SK-N-SH treated with all-trans-retinoic acid at 6 μM for 48 hours (cell line): ENCODE data around the gene AXIN1.
"Not testable (repeated sequence)": the region's sequence is repeated elsewhere in the genome, so short reads cannot be mapped to it uniquely, and the experiment has no call there.

Source experiments
- ATAC-seq: fragments of 200-7000 bp; cut with Tn5 transposase; 3 replicates; pipeline ENCODE4 v1.9.1; 2020; ENCODE audit warnings: mild to moderate bottlenecking, moderate library complexity
- ARNTL ChIP-seq: fragments of 450-650 bp; formaldehyde crosslinking; IDR thresholded peaks from 2 replicates; pipeline ENCODE4 v1.5.0; 2020; ENCODE audit warnings: low read depth, mild to moderate bottlenecking, moderate library complexity, borderline replicate concordance
- BACH2 ChIP-seq: fragments of 250-450 bp; sonication (Bioruptor Pico); IDR thresholded peaks from 2 replicates; pipeline ENCODE4 v1.9.0; 2021; ENCODE audit warnings: mild to moderate bottlenecking, borderline replicate concordance
- CREB5 ChIP-seq: fragments of 250-450 bp; sonication (Bioruptor Pico); IDR thresholded peaks from 2 replicates; pipeline ENCODE4 v1.5.1; 2020; ENCODE audit warnings: low read depth, mild to moderate bottlenecking, moderate library complexity
- CSDC2 ChIP-seq: fragments of 250-450 bp; sonication (Bioruptor Pico); IDR thresholded peaks from 2 replicates; pipeline ENCODE4 v1.5.0; 2020; ENCODE audit warnings: mild to moderate bottlenecking, moderate library complexity
- CSRNP3 ChIP-seq: fragments of 250-450 bp; sonication (Bioruptor Pico); IDR thresholded peaks from 2 replicates; pipeline ENCODE4 v1.5.1; 2021; ENCODE audit warnings: mild to moderate bottlenecking, moderate library complexity
- ESRRG ChIP-seq: fragments of 250-450 bp; sonication (Bioruptor Pico); IDR thresholded peaks from 2 replicates; pipeline ENCODE4 v1.6.1; 2021; ENCODE audit warnings: mild to moderate bottlenecking
- GLIS3 ChIP-seq: fragments of 250-450 bp; sonication (Bioruptor Pico); IDR thresholded peaks from 2 replicates; pipeline ENCODE4 v1.5.0; 2020; ENCODE audit warnings: mild to moderate bottlenecking, moderate library complexity
- ISL1 ChIP-seq: fragments of 250-450 bp; sonication (Bioruptor Pico); IDR thresholded peaks from 2 replicates; pipeline ENCODE4 v2.1.2; 2022; ENCODE audit warnings: mild to moderate bottlenecking, moderate library complexity
- OSR1 ChIP-seq: fragments of 250-450 bp; sonication (Bioruptor Pico); IDR thresholded peaks from 2 replicates; pipeline ENCODE4 v1.8.0; 2022; ENCODE audit warnings: moderate library complexity, mild to moderate bottlenecking, inconsistent platforms
- POU6F1 ChIP-seq: fragments of 250-450 bp; sonication (Bioruptor Pico); IDR thresholded peaks from 2 replicates; pipeline ENCODE4 v1.8.0; 2021; ENCODE audit warnings: low read depth, mild to moderate bottlenecking, moderate library complexity, borderline replicate concordance
- PPARA ChIP-seq: fragments of 250-450 bp; sonication (Bioruptor Pico); IDR thresholded peaks from 2 replicates; pipeline ENCODE4 v1.5.0; 2020; ENCODE audit warnings: mild to moderate bottlenecking, borderline replicate concordance
- RARB ChIP-seq: fragments of 250-450 bp; sonication (Bioruptor Pico); IDR thresholded peaks from 2 replicates; pipeline ENCODE4 v1.8.0; 2021; ENCODE audit warnings: mild to moderate bottlenecking, moderate library complexity
- SNAI2 ChIP-seq: fragments of 250-450 bp; sonication (Bioruptor Pico); IDR thresholded peaks from 2 replicates; pipeline ENCODE4 v1.5.0; 2020; ENCODE audit warnings: mild to moderate bottlenecking, moderate library complexity
- TCF4 ChIP-seq: fragments of 250-450 bp; sonication (Bioruptor Pico); IDR thresholded peaks from 2 replicates; pipeline ENCODE4 v1.8.0; 2021; ENCODE audit warnings: mild to moderate bottlenecking, moderate library complexity, borderline replicate concordance
- TOX ChIP-seq: fragments of 250-450 bp; sonication (Bioruptor Pico); IDR thresholded peaks from 2 replicates; pipeline ENCODE4 v1.8.0; 2021; ENCODE audit warnings: mild to moderate bottlenecking, moderate library complexity, borderline replicate concordance
- TSHZ2 ChIP-seq: fragments of 250-450 bp; sonication (Bioruptor Pico); IDR thresholded peaks from 2 replicates; pipeline ENCODE4 v1.5.0; 2020; ENCODE audit warnings: mild to moderate bottlenecking, moderate library complexity
- ZC3H10 ChIP-seq: fragments of 250-450 bp; sonication (Bioruptor Pico); IDR thresholded peaks from 2 replicates; pipeline ENCODE4 v1.5.1; 2021; ENCODE audit warnings: mild to moderate bottlenecking, moderate library complexity
- ZFP3 ChIP-seq: fragments of 250-450 bp; sonication (Bioruptor Pico); IDR thresholded peaks from 2 replicates; pipeline ENCODE4 v1.5.0; 2020; ENCODE audit warnings: mild to moderate bottlenecking, moderate library complexity
- ZFP30 ChIP-seq: fragments of 450-650 bp; formaldehyde crosslinking; IDR thresholded peaks from 2 replicates; pipeline ENCODE4 v1.5.0; 2022; ENCODE audit warnings: mild to moderate bottlenecking, moderate library complexity
- ZNF8 ChIP-seq: fragments of 450-650 bp; formaldehyde crosslinking; IDR thresholded peaks from 2 replicates; pipeline ENCODE4 v1.5.0; 2020; ENCODE audit warnings: mild to moderate bottlenecking, moderate library complexity

The AXIN1 gene

GRCh38 chr16:349211-349610 lies 3.3 kb downstream of the AXIN1 start:
- no peak for ATAC-seq
- TF ChIP-seq BACH2 (CRISPR knock-in tag) = no peak
- no peak for TF ChIP-seq CSDC2 (CRISPR knock-in tag)
- TF ChIP-seq ZC3H10 (CRISPR knock-in tag) = no peak
- TF ChIP-seq ZFP30 (CRISPR knock-in tag) = no peak
- TF ChIP-seq GLIS3 (CRISPR knock-in tag) = no peak
- no peak for TF ChIP-seq ESRRG (CRISPR knock-in tag)
- no peak for TF ChIP-seq CREB5 (CRISPR knock-in tag)
- TF ChIP-seq TCF4 = no peak
- TF ChIP-seq RARB (CRISPR knock-in tag) = no peak
- no peak for TF ChIP-seq ARNTL
- no peak for TF ChIP-seq ZFP3 (CRISPR knock-in tag)
- TF ChIP-seq TSHZ2 (CRISPR knock-in tag) = no peak

GRCh38 chr16:348495-348894 lies 4.0 kb downstream of the AXIN1 start:
- ATAC-seq = not testable (repeated sequence)

GRCh38 chr16:347203-347602 lies 5.3 kb downstream of the AXIN1 start:
- ATAC-seq = no peak
- no peak for TF ChIP-seq CSRNP3 (CRISPR knock-in tag)
- no peak for TF ChIP-seq SNAI2
- TF ChIP-seq ISL1 (CRISPR knock-in tag) = no peak
- no peak for TF ChIP-seq ARNTL
- no peak for TF ChIP-seq OSR1
- no peak for TF ChIP-seq BACH2 (CRISPR knock-in tag)

- TF ChIP-seq ESRRG (CRISPR knock-in tag) (no peak), ZFP3 (CRISPR knock-in tag) (no peak), BACH2 (CRISPR knock-in tag) (no peak), TCF4 (no peak), TOX (CRISPR knock-in tag) (no peak), ZNF8 (no peak), PPARA (CRISPR knock-in tag) (no peak), CSDC2 (CRISPR knock-in tag) (no peak), TSHZ2 (CRISPR knock-in tag) (no peak), ISL1 (CRISPR knock-in tag) (no peak), ZC3H10 (CRISPR knock-in tag) (no peak), POU6F1 (CRISPR knock-in tag) (no peak)
- ATAC-seq = peak; percentile 48; the same call in 2 of the 3 replicates
Observed at GRCh38 chr16:346587-346986, 5.9 kb downstream of the AXIN1 start.
